ENCODE measurements around the gene ZNF512B. TPM values are rescaled to one million over a fixed set of nuclear protein-coding genes. Genes with fewer than 3 reads are reported as not detected.
"Not testable (repeated sequence)": the region's sequence is repeated elsewhere in the genome, so short reads cannot be mapped to it uniquely, and the experiment has no call there.

ZNF512B gene
- total and polyA plus RNA-seq, 5 donors = 9.8 to 16.1 (median 13.5) TPM

GRCh38 chr20:63923651-63924050, 46.1 kb downstream of the ZNF512B start:
- no peaks in the 10 kb centered on the region for H3K27me3 ChIP-seq (ENCODE audit: control insufficient read depth, insufficient read depth)

DNA sequence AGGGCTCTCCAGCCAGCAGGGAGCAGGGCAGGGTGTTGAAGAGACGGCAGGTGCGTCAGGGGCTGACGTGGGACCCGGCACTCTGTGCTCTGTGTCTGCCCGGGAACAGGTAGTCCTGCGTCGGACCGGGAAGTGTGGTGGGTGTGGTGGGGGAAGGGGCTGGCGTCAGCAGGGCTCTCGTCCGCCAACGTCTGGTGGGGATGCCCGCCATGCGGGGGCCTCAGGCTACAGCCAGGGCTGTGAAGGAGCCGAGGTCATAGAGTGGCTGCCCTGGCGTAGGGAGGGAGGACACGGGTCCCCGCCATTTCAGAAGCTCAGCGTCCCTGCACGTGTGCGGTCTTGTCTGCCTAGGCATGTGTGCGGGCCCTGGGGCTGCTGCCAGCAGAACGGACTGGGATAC, 49.5 kb downstream of the ZNF512B start:
- DNase-seq (no peak), ATAC-seq (peak in 1 of 2 donors; percentile 31)
- H3K4me3 ChIP-seq (ENCODE audit: low read length) = no peak overlapping the region
- 96% methylated on average over 23 of the region's 23 CpGs for WGBS
- no peak overlapping the region for H3K27ac ChIP-seq (ENCODE audit: low read length)
- H3K9me3 ChIP-seq (ENCODE audit: control insufficient read depth, low read length) = no peaks in the 10 kb centered on the region
- intact Hi-C loops (cut with DNase I) = no loop called here
- H3K4me1 ChIP-seq (ENCODE audit: control insufficient read depth, insufficient read depth, low read length) = no peaks in the 10 kb centered on the region
- no peaks in the 10 kb centered on the region for H3K27me3 ChIP-seq (ENCODE audit: control insufficient read depth, insufficient read depth)

More at GRCh38 chr20:63923651-63924050, 46.1 kb downstream of the ZNF512B start:
- Histone ChIP-seq H3K27ac (ENCODE audit: low read length) (no peak overlapping the region), H3K4me3 (ENCODE audit: low read length) (no peak overlapping the region), H3K9me3 (ENCODE audit: control insufficient read depth, low read length) (no peaks in the 10 kb centered on the region), H3K4me1 (ENCODE audit: control insufficient read depth, insufficient read depth, low read length) (no peaks in the 10 kb centered on the region)
- WGBS = 49% methylated on average over 8 of the region's 8 CpGs
- DNase-seq (no peak), ATAC-seq (no peak)
- intact Hi-C loops (cut with DNase I) = no loop called here

DNA sequence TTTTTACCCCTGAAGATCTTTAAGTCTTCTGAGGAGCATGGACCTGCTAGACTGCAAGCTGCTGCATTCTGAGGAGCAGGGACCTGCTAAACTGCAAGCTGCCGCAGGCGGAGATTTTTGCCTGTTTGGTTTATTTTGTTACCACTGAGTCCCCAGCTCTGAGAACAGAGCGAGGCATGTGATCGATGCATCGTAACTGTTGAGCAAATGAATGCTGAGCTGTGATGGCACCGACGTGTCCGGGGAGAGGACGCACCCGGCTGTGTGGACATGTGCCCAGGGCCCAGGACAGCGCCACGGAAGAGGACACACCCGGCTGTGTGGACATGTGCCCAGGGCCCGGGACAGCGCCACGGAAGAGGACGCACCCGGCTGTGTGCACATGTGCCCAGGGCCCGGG, 50.6 kb downstream of the ZNF512B start:
- H3K9me3 ChIP-seq (ENCODE audit: control insufficient read depth, low read length) = no peaks in the 10 kb centered on the region
- ATAC-seq (no peak), DNase-seq (no peak)
- 89% methylated on average over 19 of the region's 19 CpGs for WGBS
- H3K4me1 ChIP-seq (ENCODE audit: control insufficient read depth, insufficient read depth, low read length) = no peaks in the 10 kb centered on the region
- H3K27me3 ChIP-seq (ENCODE audit: control insufficient read depth, insufficient read depth) = no peaks in the 10 kb centered on the region
- intact Hi-C loops (cut with DNase I) = no loop called here
- no peak overlapping the region for H3K4me3 ChIP-seq (ENCODE audit: low read length)
- H3K27ac ChIP-seq (ENCODE audit: low read length) = no peak overlapping the region

- no peak for DNase-seq
- no peak for ATAC-seq
- no peaks in the 10 kb centered on the region for H3K27me3 ChIP-seq (ENCODE audit: control insufficient read depth, insufficient read depth)
- 92% methylated on average over 11 of the region's 11 CpGs for WGBS
- H3K9me3 ChIP-seq (ENCODE audit: control insufficient read depth, low read length) = no peaks in the 10 kb centered on the region
- no peaks in the 10 kb centered on the region for H3K4me1 ChIP-seq (ENCODE audit: control insufficient read depth, insufficient read depth, low read length)
- no peak overlapping the region for H3K27ac ChIP-seq (ENCODE audit: low read length)
- intact Hi-C loops (cut with DNase I) = no loop called here
- no peak overlapping the region for H3K4me3 ChIP-seq (ENCODE audit: low read length)
Measured at GRCh38 chr20:63917811-63918210, 51.9 kb downstream of the ZNF512B start.

GRCh38 chr20:63916371-63916939, 53.3 kb downstream of the ZNF512B start:
- DNase-seq; ATAC-seq; H3K9me3 ChIP-seq (ENCODE audit: control insufficient read depth, low read length); H3K4me3 ChIP-seq (ENCODE audit: low read length); H3K27me3 ChIP-seq (ENCODE audit: control insufficient read depth, insufficient read depth); intact Hi-C loops (cut with DNase I); H3K4me1 ChIP-seq (ENCODE audit: control insufficient read depth, insufficient read depth, low read length); H3K27ac ChIP-seq (ENCODE audit: low read length): not testable (repeated sequence)
- 94% methylated on average over 8 of the region's 8 CpGs for WGBS

- peak; percentile 47 to 71 for ATAC-seq
- Histone ChIP-seq H3K4me1 (ENCODE audit: control insufficient read depth, insufficient read depth, low read length) (peaks cover 3% of the 10 kb centered on the region), H3K9me3 (ENCODE audit: control insufficient read depth, low read length) (no peaks in the 10 kb centered on the region), H3K27me3 (ENCODE audit: control insufficient read depth, insufficient read depth) (no peaks in the 10 kb centered on the region), H3K27ac (ENCODE audit: low read length) (no peak overlapping the region), H3K4me3 (ENCODE audit: low read length) (no peak overlapping the region)
- DNase-seq = peak in 1 of 3 donors; percentile 70
- intact Hi-C loops (cut with DNase I) = no loop called here
- 81% methylated on average over 6 of the region's 6 CpGs for WGBS
Measured at GRCh38 chr20:63915471-63915870, 54.3 kb downstream of the ZNF512B start.

DNA sequence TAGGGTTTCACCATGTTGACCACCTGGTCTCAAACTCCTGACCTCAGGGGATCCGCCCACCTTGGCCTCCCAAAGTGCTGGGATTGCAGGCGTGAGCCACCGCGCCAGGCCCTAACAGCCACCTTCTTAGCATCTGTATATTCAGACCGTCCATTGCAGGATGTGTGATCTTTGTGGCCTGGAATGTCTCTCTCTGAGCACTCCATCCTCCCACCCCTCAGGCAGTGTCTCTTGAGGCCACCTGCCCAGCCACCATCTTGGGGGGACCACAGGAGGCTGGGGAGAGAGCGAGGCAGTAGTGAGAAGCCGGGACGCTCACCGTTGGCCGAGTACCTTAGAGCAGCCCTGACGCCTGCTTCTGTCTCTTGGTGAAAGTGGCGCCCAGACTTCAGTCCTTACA, 56.0 kb downstream of the ZNF512B start:
- no peak for ATAC-seq
- intact Hi-C loops (cut with DNase I) = no loop called here
- 94% methylated on average over 12 of the region's 12 CpGs for whole genome bisulfite sequencing
- H3K4me1 ChIP-seq (ENCODE audit: control insufficient read depth, insufficient read depth, low read length) = peaks cover 6% of the 10 kb centered on the region
- DNase-seq = no peak
- H3K27ac ChIP-seq (ENCODE audit: low read length) = no peak overlapping the region
- H3K9me3 ChIP-seq (ENCODE audit: control insufficient read depth, low read length) = no peaks in the 10 kb centered on the region
- H3K4me3 ChIP-seq (ENCODE audit: low read length) = no peak overlapping the region
- H3K27me3 ChIP-seq (ENCODE audit: control insufficient read depth, insufficient read depth) = no peaks in the 10 kb centered on the region

DNA sequence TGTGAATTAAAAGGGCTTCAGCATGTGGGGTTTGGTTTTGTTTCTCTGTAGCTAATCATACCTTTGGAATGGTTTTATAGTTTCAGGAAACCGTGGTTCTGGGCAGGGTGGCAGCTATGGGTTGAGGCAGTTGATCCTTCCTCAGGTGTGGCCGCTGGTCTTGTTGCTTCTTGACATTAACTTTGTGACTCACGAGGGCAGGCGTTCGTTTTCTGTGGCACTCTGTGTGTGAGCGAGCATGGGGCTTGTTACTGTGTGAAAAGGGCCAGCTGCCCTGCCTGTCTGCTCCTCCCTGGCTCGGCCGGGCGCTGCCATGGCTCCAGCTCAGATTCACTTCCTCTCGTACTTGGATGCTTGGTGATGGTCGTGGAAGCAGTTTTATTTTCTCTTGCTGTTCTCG, 58.6 kb downstream of the ZNF512B start:
- intact Hi-C loops (cut with DNase I) = no loop called here
- ATAC-seq (peak in 1 of 2 donors; percentile 33), DNase-seq (no peak)
- 41% methylated on average over 12 of the region's 12 CpGs for WGBS
- H3K4me3 ChIP-seq (ENCODE audit: low read length) = no peak overlapping the region
- peaks cover 14% of the 10 kb centered on the region for H3K4me1 ChIP-seq (ENCODE audit: control insufficient read depth, insufficient read depth, low read length)
- no peaks in the 10 kb centered on the region for H3K9me3 ChIP-seq (ENCODE audit: control insufficient read depth, low read length)
- no peak overlapping the region for H3K27ac ChIP-seq (ENCODE audit: low read length)
- no peaks in the 10 kb centered on the region for H3K27me3 ChIP-seq (ENCODE audit: control insufficient read depth, insufficient read depth)

GRCh38 chr20:63908008-63908682, 61.6 kb downstream of the ZNF512B start:
- H3K27me3 ChIP-seq (ENCODE audit: control insufficient read depth, insufficient read depth) = no peaks in the 10 kb centered on the region
- ATAC-seq (peak in 1 of 2 donors; percentile 52), DNase-seq (no peak)
- H3K4me3 ChIP-seq (ENCODE audit: low read length) = no peak overlapping the region
- 65% methylated on average over 16 of the region's 16 CpGs for WGBS
- H3K9me3 ChIP-seq (ENCODE audit: control insufficient read depth, low read length) = no peaks in the 10 kb centered on the region
- intact Hi-C loops (cut with DNase I) = loop anchor here in 2 of 4 donors (5.0 to 10.0 kb wide), 2 partner anchors 49 to 67 kb away; partner anchors contain the start of genes SAMD10 (in 1 of the 2) and UCKL1 (in 1 of the 2)
- H3K4me1 ChIP-seq (ENCODE audit: control insufficient read depth, insufficient read depth, low read length) = peaks cover 14% of the 10 kb centered on the region
- no peak overlapping the region for H3K27ac ChIP-seq (ENCODE audit: low read length)
